ENCODE data around the gene CDIP1. TPM values are rescaled to one million over a fixed set of nuclear protein-coding genes. Genes with fewer than 3 reads are reported as not detected.

The CDIP1 gene
- total and polyA plus RNA-seq, 9 of the 15 experiments (the other 6 are each of a cell fraction or from before 2014, with no cell fraction given), result 0.29 TPM; not detected in 8

DNA sequence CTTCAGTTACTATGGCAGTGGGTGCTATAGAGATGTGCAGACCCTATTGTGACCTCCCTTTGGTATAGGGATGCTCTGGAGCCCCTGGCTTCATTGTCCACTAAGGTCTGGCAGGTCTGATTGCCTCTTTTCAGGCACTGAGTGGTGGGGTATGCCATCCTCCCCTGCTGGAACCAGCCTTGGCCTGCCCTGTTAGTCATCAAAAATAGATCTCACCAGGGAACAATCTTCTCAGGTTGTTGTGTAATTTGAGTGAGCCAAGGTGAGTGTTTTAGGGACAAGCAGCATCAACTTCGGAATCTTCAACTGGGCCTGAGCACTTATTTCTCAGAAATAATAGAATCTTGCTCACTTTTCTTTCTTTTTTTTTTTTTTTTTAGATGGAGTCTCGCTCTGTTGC, 42.8 kb downstream of the CDIP1 start (continued):
- TF ChIP-seq, protein P1, sequence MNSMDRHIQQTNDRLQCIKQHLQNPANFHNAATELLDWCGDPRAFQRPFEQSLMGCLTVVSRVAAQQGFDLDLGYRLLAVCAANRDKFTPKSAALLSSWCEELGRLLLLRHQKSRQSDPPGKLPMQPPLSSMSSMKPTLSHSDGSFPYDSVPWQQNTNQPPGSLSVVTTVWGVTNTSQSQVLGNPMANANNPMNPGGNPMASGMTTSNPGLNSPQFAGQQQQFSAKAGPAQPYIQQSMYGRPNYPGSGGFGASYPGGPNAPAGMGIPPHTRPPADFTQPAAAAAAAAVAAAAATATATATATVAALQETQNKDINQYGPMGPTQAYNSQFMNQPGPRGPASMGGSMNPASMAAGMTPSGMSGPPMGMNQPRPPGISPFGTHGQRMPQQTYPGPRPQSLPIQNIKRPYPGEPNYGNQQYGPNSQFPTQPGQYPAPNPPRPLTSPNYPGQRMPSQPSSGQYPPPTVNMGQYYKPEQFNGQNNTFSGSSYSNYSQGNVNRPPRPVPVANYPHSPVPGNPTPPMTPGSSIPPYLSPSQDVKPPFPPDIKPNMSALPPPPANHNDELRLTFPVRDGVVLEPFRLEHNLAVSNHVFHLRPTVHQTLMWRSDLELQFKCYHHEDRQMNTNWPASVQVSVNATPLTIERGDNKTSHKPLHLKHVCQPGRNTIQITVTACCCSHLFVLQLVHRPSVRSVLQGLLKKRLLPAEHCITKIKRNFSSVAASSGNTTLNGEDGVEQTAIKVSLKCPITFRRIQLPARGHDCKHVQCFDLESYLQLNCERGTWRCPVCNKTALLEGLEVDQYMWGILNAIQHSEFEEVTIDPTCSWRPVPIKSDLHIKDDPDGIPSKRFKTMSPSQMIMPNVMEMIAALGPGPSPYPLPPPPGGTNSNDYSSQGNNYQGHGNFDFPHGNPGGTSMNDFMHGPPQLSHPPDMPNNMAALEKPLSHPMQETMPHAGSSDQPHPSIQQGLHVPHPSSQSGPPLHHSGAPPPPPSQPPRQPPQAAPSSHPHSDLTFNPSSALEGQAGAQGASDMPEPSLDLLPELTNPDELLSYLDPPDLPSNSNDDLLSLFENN (IDR thresholded peaks at IDR 0.05; ENCODE audit: low read depth in 2 of 2, low read length in 2 of 2), result no peak
- TF ChIP-seq, protein P2, sequence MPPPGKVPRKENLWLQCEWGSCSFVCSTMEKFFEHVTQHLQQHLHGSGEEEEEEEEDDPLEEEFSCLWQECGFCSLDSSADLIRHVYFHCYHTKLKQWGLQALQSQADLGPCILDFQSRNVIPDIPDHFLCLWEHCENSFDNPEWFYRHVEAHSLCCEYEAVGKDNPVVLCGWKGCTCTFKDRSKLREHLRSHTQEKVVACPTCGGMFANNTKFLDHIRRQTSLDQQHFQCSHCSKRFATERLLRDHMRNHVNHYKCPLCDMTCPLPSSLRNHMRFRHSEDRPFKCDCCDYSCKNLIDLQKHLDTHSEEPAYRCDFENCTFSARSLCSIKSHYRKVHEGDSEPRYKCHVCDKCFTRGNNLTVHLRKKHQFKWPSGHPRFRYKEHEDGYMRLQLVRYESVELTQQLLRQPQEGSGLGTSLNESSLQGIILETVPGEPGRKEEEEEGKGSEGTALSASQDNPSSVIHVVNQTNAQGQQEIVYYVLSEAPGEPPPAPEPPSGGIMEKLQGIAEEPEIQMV (tag; conservative IDR thresholded peaks at IDR 0.05; ENCODE audit: low read depth), result no peak
- TF ChIP-seq ILF3 (IDR thresholded peaks at IDR 0.05; ENCODE audit: borderline replicate concordance), result no peak
- TF ChIP-seq NFE2L1 (tag; IDR thresholded peaks at IDR 0.05; ENCODE audit: borderline replicate concordance, low read depth), result no peak
- TF ChIP-seq ZFPM2 (CRISPR knock-in tag; IDR thresholded peaks at IDR 0.05), result no peak
- TF ChIP-seq, protein P3, sequence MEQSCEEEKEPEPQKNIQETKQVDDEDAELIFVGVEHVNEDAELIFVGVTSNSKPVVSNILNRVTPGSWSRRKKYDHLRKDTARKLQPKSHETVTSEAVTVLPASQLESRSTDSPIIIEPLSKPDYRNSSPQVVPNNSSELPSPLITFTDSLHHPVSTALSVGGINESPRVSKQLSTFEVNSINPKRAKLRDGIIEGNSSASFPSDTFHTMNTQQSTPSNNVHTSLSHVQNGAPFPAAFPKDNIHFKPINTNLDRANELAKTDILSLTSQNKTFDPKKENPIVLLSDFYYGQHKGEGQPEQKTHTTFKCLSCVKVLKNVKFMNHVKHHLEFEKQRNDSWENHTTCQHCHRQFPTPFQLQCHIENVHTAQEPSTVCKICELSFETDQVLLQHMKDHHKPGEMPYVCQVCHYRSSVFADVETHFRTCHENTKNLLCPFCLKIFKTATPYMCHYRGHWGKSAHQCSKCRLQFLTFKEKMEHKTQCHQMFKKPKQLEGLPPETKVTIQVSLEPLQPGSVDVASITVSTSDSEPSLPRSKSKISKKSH (CRISPR knock-in tag; IDR thresholded peaks at IDR 0.05), result no peak
- TF ChIP-seq SRSF3 (IDR thresholded peaks at IDR 0.05; ENCODE audit: insufficient read depth, low read length), result no peak
- TF ChIP-seq ESRRA (IDR thresholded peaks at IDR 0.05; ENCODE audit: borderline replicate concordance, low read depth), result no peak
- no peak for TF ChIP-seq ZNF347 (CRISPR knock-in tag; IDR thresholded peaks at IDR 0.05; ENCODE audit: low read depth)
- TF ChIP-seq MECOM (CRISPR knock-in tag; IDR thresholded peaks at IDR 0.05), result no peak
